Vagina (tissue), 2 donors: ENCODE results near the gene RABAC1. TPM values are rescaled to one million over a fixed set of nuclear protein-coding genes. Genes with fewer than 3 reads are reported as not detected.

Experiments used
- DNase-seq, 2 donors: peaks; one replicate each; pipeline ENCODE4 v3.0.0-alpha.2; 2017; ENCODE audit errors: extremely low spot score in 2 of 2
- H3K27ac ChIP-seq: fragments of 200-600 bp; sonication (generic); one replicate; pipeline ENCODE4 v1.5.1; 2019
- H3K27me3 ChIP-seq: fragments of 200-600 bp; sonication (generic); one replicate; pipeline ENCODE4 v1.5.1; 2019
- H3K36me3 ChIP-seq, 2 donors: fragments of 200-600 bp; sonication (generic); one replicate each; pipeline ENCODE4 v1.5.1; 2017 to 2019
- H3K4me1 ChIP-seq: fragments of 200-600 bp; sonication (generic); one replicate; pipeline ENCODE4 v1.5.1; 2019
- H3K4me3 ChIP-seq, 2 donors: fragments of 200-600 bp; sonication (generic); 1 replicate in 1 of 2; 2 replicates in 1 of 2; pipeline ENCODE4 v1.5.1; 2016 to 2019
- H3K9me3 ChIP-seq: fragments of 200-600 bp; sonication (generic); one replicate; pipeline ENCODE4 v1.5.1; 2019
- POLR2A ChIP-seq, 2 donors: fragments of 450-650 bp; IDR thresholded peaks; one replicate each; pipeline ENCODE4 v1.6.1; 2017; ENCODE audit warnings: antibody characterized with exemption in 2 of 2, mild to moderate bottlenecking in 2 of 2, moderate library complexity in 2 of 2
- POLR2AphosphoS5 ChIP-seq, 2 donors: sonication (generic); formaldehyde crosslinking; IDR thresholded peaks; one replicate each; pipeline ENCODE4 v1.9.0; 2017; ENCODE audit warnings: antibody characterized with exemption in 2 of 2, mild to moderate bottlenecking in 2 of 2, low read depth in 1 of 2; ENCODE audit not compliant: insufficient read depth in 1 of 2
- intact Hi-C: fragments of 100-400 bp; cut with DNase I; formaldehyde crosslinking; loops from one replicate; pipeline ENCODE4 v1.15.1; 2023
- total RNA-seq: library from RNA; depleted of rRNA; stranded (reverse); fragments of >200 nt; gene quantifications from one replicate; pipeline ENCODE4 v1.2.3, GENCODE V29; 2016
- TF ChIP-seq, protein P1 (sequence below), 3 experiments: fragments of 450-650 bp in 2 of 3; fragments of 200-600 bp in 1 of 3; sonication (generic) in 1 of 3; IDR thresholded peaks; one replicate each; pipeline ENCODE4 v1.5.1; 2017 to 2019; ENCODE audit warnings: antibody characterized with exemption in 3 of 3, mild to moderate bottlenecking in 2 of 3, moderate library complexity in 2 of 3

Gene RABAC1
- total RNA-seq, 1 donor from 2014 or later: 263 TPM

DNA sequence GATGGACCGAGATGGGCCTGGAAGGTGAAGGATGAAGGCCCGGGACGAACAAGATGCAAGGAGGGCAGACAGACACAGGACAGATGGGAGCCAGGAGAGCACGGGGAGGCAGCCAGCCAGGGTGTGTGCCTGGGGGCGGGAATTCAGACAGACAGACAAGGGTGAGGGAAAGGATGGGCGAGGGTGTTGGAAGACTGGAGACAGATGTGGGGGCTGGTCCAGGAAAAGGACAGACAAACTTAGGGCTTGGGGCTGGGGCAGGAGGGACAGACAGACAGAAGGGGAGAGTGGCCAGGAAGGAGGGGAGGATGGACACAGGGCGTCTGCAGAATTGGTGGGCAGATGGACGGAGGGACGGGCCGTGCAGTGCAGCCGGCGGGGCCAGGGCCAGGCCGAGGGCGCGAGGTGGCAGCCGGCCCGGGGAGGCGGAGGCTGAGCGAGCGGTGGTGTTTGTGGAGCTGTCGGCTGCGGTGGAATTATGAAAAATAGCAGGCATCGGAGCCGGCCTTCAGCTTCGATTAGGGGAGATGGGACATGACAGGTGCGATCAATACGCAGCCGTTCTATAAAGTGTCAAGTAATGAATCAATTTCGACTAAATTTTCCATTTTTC, 26.3 kb downstream of the RABAC1 start:
- intact Hi-C loops: no loop called here
- peaks cover 29% of the 10 kb centered on the region for H3K27me3 ChIP-seq
- no peaks in the 10 kb centered on the region for H3K36me3 ChIP-seq
- H3K9me3 ChIP-seq: no peaks in the 10 kb centered on the region
- no peak for TF ChIP-seq POLR2AphosphoS5 (IDR thresholded peaks at IDR 0.05; ENCODE audit: insufficient read depth in 1 of 2, low read depth in 1 of 2)
- no peak overlapping the region for H3K4me3 ChIP-seq
- H3K27ac ChIP-seq: no peak overlapping the region
- H3K4me1 ChIP-seq: peaks cover 23% of the 10 kb centered on the region
- no peak for DNase-seq

DNA sequence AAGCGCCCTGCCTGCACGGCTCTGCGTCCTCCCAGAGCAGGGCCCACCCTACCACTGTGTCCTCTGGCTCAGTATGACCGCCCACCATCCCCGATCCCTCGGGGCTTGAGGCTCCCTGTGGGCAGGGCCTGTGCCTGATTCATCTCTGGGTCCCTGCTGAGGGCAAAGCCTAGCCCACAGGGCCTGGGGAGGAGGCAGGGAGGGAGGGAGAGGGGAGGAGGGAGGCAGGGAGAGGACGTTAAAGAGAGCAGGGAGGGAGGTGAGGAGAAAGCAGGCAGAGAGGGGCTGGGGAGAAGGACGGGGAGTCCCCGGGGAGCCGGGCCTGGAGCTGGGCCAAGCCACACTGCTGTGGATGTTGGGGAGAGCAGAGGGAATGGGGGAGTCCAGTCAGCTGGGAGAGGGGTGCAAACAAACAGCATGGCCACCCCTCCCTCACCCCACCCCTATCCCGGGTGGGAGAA, 26.8 kb downstream of the RABAC1 start:
- intact Hi-C loops: no loop called here
- no peaks in the 10 kb centered on the region for H3K36me3 ChIP-seq
- no peaks in the 10 kb centered on the region for H3K9me3 ChIP-seq
- H3K27me3 ChIP-seq: peaks cover 32% of the 10 kb centered on the region
- no peak overlapping the region for H3K4me3 ChIP-seq
- TF ChIP-seq POLR2AphosphoS5 (IDR thresholded peaks at IDR 0.05; ENCODE audit: insufficient read depth in 1 of 2, low read depth in 1 of 2) (no peak), POLR2A (IDR thresholded peaks at IDR 0.05) (no peak)
- TF ChIP-seq, protein P1, sequence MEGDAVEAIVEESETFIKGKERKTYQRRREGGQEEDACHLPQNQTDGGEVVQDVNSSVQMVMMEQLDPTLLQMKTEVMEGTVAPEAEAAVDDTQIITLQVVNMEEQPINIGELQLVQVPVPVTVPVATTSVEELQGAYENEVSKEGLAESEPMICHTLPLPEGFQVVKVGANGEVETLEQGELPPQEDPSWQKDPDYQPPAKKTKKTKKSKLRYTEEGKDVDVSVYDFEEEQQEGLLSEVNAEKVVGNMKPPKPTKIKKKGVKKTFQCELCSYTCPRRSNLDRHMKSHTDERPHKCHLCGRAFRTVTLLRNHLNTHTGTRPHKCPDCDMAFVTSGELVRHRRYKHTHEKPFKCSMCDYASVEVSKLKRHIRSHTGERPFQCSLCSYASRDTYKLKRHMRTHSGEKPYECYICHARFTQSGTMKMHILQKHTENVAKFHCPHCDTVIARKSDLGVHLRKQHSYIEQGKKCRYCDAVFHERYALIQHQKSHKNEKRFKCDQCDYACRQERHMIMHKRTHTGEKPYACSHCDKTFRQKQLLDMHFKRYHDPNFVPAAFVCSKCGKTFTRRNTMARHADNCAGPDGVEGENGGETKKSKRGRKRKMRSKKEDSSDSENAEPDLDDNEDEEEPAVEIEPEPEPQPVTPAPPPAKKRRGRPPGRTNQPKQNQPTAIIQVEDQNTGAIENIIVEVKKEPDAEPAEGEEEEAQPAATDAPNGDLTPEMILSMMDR (IDR thresholded peaks at IDR 0.05): no peak
- H3K4me1 ChIP-seq: peaks cover 26% of the 10 kb centered on the region
- no peak overlapping the region for H3K27ac ChIP-seq
- no peak for DNase-seq

DNA sequence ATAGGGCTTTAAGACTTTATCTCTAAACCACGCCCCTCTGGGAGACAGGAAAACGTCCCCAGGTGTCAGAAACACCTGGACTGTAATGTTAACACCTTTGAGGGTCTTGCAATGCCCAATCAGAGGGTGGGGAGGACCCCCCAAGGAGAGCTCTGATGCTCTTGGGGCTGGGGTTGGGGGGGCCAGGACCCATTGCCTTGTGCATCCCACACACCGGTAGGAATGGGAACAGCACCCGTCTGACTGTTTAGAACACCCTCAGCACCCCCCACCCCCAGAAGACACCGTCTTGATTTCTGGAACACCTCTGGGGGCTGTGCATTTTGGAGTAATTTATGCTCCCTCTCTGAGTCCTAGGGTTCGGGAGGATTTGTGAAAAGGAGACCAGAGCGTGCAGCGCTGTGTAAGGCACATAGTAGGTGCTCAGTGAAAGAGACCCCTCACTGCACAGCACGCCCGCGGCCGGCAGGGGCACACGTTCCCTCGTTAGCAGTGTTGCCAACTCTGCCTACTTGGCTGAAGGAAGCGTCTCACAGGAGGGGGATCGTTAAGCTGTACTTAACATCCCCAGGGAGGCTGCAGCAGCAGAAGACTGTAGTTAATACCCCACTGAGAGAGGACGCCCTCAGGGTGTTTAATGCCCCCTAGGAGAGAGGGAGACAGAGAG, 28.1 kb downstream of the RABAC1 start:
- H3K27me3 ChIP-seq: peaks cover 36% of the 10 kb centered on the region
- intact Hi-C loops: no loop called here
- TF ChIP-seq POLR2AphosphoS5 (IDR thresholded peaks at IDR 0.05; ENCODE audit: insufficient read depth in 1 of 2, low read depth in 1 of 2): no peak
- TF ChIP-seq, protein P1 (IDR thresholded peaks at IDR 0.05): no peak
- no peak for TF ChIP-seq POLR2A (IDR thresholded peaks at IDR 0.05)

DNA sequence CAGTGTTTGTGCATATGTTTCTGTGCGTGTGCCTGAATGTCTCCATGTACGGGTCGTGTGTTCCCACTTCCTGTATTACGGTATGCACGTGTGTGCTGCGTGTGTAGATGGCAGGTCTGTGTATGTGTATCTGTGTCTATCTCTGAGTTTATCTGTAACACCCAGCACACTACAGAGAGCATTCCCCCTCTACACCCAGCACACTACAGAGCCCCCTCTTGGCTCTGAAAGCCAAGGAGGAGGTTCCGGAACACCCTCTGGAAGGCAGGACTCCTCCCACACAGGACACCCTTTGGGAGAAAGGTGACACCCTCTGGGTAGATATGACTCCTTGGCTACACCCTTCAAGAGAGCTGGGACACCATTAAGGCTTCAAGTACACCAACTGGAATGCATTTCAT, 28.8 kb downstream of the RABAC1 start:
- intact Hi-C loops: no loop called here
- peaks cover 41% of the 10 kb centered on the region for H3K27me3 ChIP-seq

More for the DNA sequence above, 28.1 kb downstream of the RABAC1 start:
- Histone ChIP-seq H3K9me3 (no peaks in the 10 kb centered on the region), H3K4me3 (no peak overlapping the region), H3K27ac (no peak overlapping the region), H3K36me3 (no peaks in the 10 kb centered on the region), H3K4me1 (peaks cover 26% of the 10 kb centered on the region)
- no peak for DNase-seq

DNA sequence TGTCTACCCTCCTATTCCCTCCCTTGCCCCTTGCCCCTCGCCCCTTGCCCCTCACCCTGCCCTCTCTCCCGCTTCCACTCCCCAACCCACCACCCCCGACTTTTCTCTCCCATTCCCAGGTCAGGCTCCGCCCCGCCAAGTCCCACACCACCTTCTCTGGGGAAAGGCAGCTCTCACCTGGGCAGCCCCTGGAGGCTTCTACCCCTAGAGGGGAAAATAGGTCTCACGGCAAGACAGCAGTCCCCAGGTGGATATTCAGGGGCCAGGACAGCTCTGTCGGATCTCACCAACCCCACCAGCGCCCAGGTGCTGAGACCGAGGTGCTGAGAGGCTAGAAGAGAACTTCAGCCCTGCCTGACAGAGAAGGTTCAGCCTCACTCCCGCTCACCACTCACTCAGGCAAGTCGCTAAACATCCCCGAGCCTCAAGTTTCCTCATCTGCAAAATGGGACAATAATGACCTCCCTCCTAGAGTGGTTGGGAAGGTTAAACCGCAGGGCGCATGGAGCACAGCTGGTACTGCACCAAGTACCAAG, 29.5 kb downstream of the RABAC1 start:
- TF ChIP-seq POLR2AphosphoS5 (IDR thresholded peaks at IDR 0.05; ENCODE audit: insufficient read depth in 1 of 2, low read depth in 1 of 2) (no peak), POLR2A (IDR thresholded peaks at IDR 0.05) (no peak)
- TF ChIP-seq, protein P1 (IDR thresholded peaks at IDR 0.05): no peak

More for the DNA sequence above, 28.8 kb downstream of the RABAC1 start:
- no peak overlapping the region for H3K27ac ChIP-seq
- H3K4me3 ChIP-seq: no peak overlapping the region
- no peak for TF ChIP-seq POLR2A (IDR thresholded peaks at IDR 0.05)
- H3K4me1 ChIP-seq: peaks cover 19% of the 10 kb centered on the region
- H3K36me3 ChIP-seq: no peaks in the 10 kb centered on the region
- H3K9me3 ChIP-seq: no peaks in the 10 kb centered on the region
- DNase-seq: no peak

More for the DNA sequence above, 29.5 kb downstream of the RABAC1 start:
- DNase-seq: no peak
- no peak overlapping the region for H3K27ac ChIP-seq
- no peaks in the 10 kb centered on the region for H3K9me3 ChIP-seq
- H3K4me3 ChIP-seq: peak overlapping the region in 1 of 2 donors; percentile 50
- intact Hi-C loops: no loop called here
- peaks cover 19% of the 10 kb centered on the region for H3K4me1 ChIP-seq
- no peaks in the 10 kb centered on the region for H3K36me3 ChIP-seq
- H3K27me3 ChIP-seq: peaks cover 43% of the 10 kb centered on the region
